ENCODE measurements around the gene MYO15B. TPM values are rescaled to one million over a fixed set of nuclear protein-coding genes. Genes with fewer than 3 reads are reported as not detected.

The MYO15B gene
- total and polyA plus RNA-seq, 2 donors (not counting 1 experiment from before 2014, with no cell fraction given): 452 to 1,019 TPM

GRCh38 chr17:75622771-75623273 is 35.2 kb downstream of the MYO15B start:
- H3K36me3 ChIP-seq (replicated peaks in 1 of 2; ENCODE audit: control extremely low read depth in 1 of 2, control insufficient read depth in 1 of 2, extremely low read depth in 1 of 2, insufficient read depth in 2 of 2, low read length in 1 of 2): peaks cover 0 to 61% of the 10 kb centered on the region in 2 experiments
- no peak overlapping the region for H2AFZ ChIP-seq (ENCODE audit: insufficient read depth, low read depth, low read length, poor library complexity, severe bottlenecking)
- H3K79me2 ChIP-seq (ENCODE audit: control insufficient read depth, insufficient read depth, low read length): no peaks in the 10 kb centered on the region
- no peak for TF ChIP-seq EZH2 (IDR thresholded peaks at IDR 0.05; ENCODE audit: borderline replicate concordance, insufficient read depth, low read depth, low read length, poor library complexity, severe bottlenecking)
- TF ChIP-seq CTCF (IDR thresholded peaks at IDR 0.05): no peak
- H4K20me1 ChIP-seq (ENCODE audit: control insufficient read depth, insufficient read depth, low read length, poor library complexity, severe bottlenecking): no peaks in the 10 kb centered on the region
- H3K4me2 ChIP-seq (replicated peaks; ENCODE audit: low read depth, low read length, poor library complexity, severe bottlenecking): no peak overlapping the region
- DNase-seq (no peak), ATAC-seq (ENCODE audit: low read depth) (no peak)
- Mint-ChIP-seq H3K27me3 (no peaks in the 10 kb centered on the region), H3K4me1 (peaks cover 2% of the 10 kb centered on the region), H3K4me3 (no peak overlapping the region), H3K27ac (no peak overlapping the region), H3K9me3 (ENCODE audit: insufficient read depth) (no peaks in the 10 kb centered on the region)
- ChIA-PET POLR2A (no interaction called here), CTCF (interaction anchor here (3.7 to 19.7 kb wide), 2 partner anchors 11 to 125 kb away, joined by 27 to 389 read pairs; partner anchors contain the start of gene SMIM5)
- H3K4me1 ChIP-seq (ENCODE audit: control insufficient read depth in 2 of 2, insufficient read depth in 2 of 2, low read length in 2 of 2): no peaks in the 10 kb centered on the region
- H3K9ac ChIP-seq (ENCODE audit: low read length): no peak overlapping the region
- intact Hi-C loops (cut with micrococcal nuclease): no loop called here
- H3K27me3 ChIP-seq (replicated peaks in 1 of 4; ENCODE audit: control extremely low read depth in 1 of 4, control insufficient read depth in 3 of 4, insufficient read depth in 4 of 4, low read length in 3 of 4): no peaks in the 10 kb centered on the region
- no peaks in the 10 kb centered on the region for H3K9me3 ChIP-seq (ENCODE audit: control extremely low read depth in 1 of 3, control insufficient read depth in 2 of 3, insufficient read depth in 1 of 3, low read length in 2 of 3)
- no peak overlapping the region for H3K27ac ChIP-seq (ENCODE audit: low read length in 2 of 2)
- WGBS (ENCODE audit: insufficient coverage): 92% methylated on average over 15 of the region's 15 CpGs
- H3K4me3 ChIP-seq (ENCODE audit: control extremely low read depth in 1 of 5, extremely low read depth in 1 of 5, insufficient read depth in 1 of 5, low read depth in 2 of 5, low read length in 4 of 5): no peak overlapping the region

- no peak overlapping the region for H3K9ac ChIP-seq (ENCODE audit: low read length)
- no peak overlapping the region for H2AFZ ChIP-seq (ENCODE audit: insufficient read depth, low read depth, low read length, poor library complexity, severe bottlenecking)
- H3K27me3 Mint-ChIP-seq: no peaks in the 10 kb centered on the region
- TF ChIP-seq EZH2 (IDR thresholded peaks at IDR 0.05; ENCODE audit: borderline replicate concordance, insufficient read depth, low read depth, low read length, poor library complexity, severe bottlenecking): no peak
- TF ChIP-seq CTCF (IDR thresholded peaks at IDR 0.05): no peak
- no peak overlapping the region for H3K27ac ChIP-seq (ENCODE audit: low read length in 2 of 2)
- DNase-seq (no peak), ATAC-seq (ENCODE audit: low read depth) (no peak)
- ChIA-PET CTCF (interaction anchor here (3.7 to 19.7 kb wide), 2 partner anchors 11 to 124 kb away, joined by 27 to 389 read pairs; partner anchors contain the start of gene SMIM5), POLR2A (no interaction called here)
- H3K4me3 ChIP-seq (ENCODE audit: control extremely low read depth in 1 of 5, extremely low read depth in 1 of 5, insufficient read depth in 1 of 5, low read depth in 2 of 5, low read length in 4 of 5): no peak overlapping the region
- no peak overlapping the region for H3K4me3 Mint-ChIP-seq
- peaks cover 2% of the 10 kb centered on the region for H3K4me1 Mint-ChIP-seq
- H3K9me3 Mint-ChIP-seq (ENCODE audit: insufficient read depth): no peaks in the 10 kb centered on the region
- no peak overlapping the region for H3K4me2 ChIP-seq (replicated peaks; ENCODE audit: low read depth, low read length, poor library complexity, severe bottlenecking)
- 95% methylated on average over 7 of the region's 9 CpGs for WGBS (ENCODE audit: insufficient coverage)
- no peaks in the 10 kb centered on the region for H3K27me3 ChIP-seq (replicated peaks in 1 of 4; ENCODE audit: control extremely low read depth in 1 of 4, control insufficient read depth in 3 of 4, insufficient read depth in 4 of 4, low read length in 3 of 4)
- intact Hi-C loops (cut with micrococcal nuclease): no loop called here
- H3K27ac Mint-ChIP-seq: no peak overlapping the region
- H3K4me1 ChIP-seq (ENCODE audit: control insufficient read depth in 2 of 2, insufficient read depth in 2 of 2, low read length in 2 of 2): no peaks in the 10 kb centered on the region
- peaks cover 0 to 60% of the 10 kb centered on the region in 2 experiments for H3K36me3 ChIP-seq (replicated peaks in 1 of 2; ENCODE audit: control extremely low read depth in 1 of 2, control insufficient read depth in 1 of 2, extremely low read depth in 1 of 2, insufficient read depth in 2 of 2, low read length in 1 of 2)
- H3K79me2 ChIP-seq (ENCODE audit: control insufficient read depth, insufficient read depth, low read length): no peaks in the 10 kb centered on the region
- no peaks in the 10 kb centered on the region for H4K20me1 ChIP-seq (ENCODE audit: control insufficient read depth, insufficient read depth, low read length, poor library complexity, severe bottlenecking)
- no peaks in the 10 kb centered on the region for H3K9me3 ChIP-seq (ENCODE audit: control extremely low read depth in 1 of 3, control insufficient read depth in 2 of 3, insufficient read depth in 1 of 3, low read length in 2 of 3)
Measured at GRCh38 chr17:75623386-75623785, 35.8 kb downstream of the MYO15B start.
